Measurements from ENCODE around the gene MEP1B.
A peak's percentile ranks its signal among the peaks of the same experiment; 100 is the strongest.
"Not testable (repeated sequence)": the region's sequence is repeated elsewhere in the genome, so short reads cannot be mapped to it uniquely, and the experiment has no call there.

Gene MEP1B

DNA sequence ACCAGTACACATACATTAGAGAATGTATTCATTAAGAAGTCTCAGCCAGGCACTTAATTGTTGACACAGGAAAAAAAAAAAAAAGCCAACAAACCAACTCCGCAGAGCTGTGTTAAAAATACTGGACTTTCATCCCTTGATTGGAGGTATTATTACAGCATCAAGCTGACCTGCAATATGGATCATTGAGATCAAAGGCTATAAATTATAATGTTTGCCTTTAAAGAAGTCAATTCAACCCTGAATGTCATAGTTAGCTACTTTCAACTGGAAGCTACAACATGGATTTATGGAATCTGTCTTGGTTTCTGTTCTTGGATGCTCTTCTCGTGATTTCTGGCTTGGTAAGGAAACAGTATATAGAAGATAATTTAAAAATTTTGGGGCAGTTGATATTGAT is at the start of gene MEP1B:
Gene MEP1B (plus strand): TSS at position 250 of the 400 bp plus-strand sequence. CDS start 32 bp downstream, at position 282.
- DNase-seq = no peak

DNA sequence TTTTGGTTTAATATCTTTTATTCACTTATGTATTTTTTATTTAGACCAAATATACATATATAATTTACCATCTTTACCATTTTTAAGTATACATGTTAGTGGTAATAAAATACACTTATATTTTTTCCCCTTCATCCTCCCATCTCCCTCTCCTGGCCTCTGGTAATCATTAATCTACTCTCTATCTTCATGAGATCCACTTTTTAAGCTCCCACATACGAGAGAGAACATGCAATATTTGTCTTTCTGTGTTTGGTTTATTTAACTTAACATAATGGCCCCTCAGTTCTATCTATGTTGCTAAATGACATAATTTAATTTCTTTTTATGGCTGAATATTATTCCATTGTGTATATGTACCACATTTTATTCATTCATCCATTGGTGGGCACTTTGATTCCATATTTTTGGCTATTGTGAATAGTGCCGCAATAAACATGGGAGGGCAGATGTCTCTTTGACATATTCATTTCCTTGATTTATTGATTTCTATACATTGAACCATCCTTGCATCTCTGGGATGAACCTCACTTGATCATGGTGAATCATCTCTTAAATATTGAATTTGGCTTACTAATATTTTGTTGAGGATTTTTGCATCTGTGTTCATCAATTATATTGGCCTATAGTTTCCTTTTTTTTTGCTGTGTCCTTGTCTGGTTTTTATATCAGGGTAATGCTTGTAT is 41.5 kb upstream of the MEP1B start:
- DNase-seq = no peak

DNA sequence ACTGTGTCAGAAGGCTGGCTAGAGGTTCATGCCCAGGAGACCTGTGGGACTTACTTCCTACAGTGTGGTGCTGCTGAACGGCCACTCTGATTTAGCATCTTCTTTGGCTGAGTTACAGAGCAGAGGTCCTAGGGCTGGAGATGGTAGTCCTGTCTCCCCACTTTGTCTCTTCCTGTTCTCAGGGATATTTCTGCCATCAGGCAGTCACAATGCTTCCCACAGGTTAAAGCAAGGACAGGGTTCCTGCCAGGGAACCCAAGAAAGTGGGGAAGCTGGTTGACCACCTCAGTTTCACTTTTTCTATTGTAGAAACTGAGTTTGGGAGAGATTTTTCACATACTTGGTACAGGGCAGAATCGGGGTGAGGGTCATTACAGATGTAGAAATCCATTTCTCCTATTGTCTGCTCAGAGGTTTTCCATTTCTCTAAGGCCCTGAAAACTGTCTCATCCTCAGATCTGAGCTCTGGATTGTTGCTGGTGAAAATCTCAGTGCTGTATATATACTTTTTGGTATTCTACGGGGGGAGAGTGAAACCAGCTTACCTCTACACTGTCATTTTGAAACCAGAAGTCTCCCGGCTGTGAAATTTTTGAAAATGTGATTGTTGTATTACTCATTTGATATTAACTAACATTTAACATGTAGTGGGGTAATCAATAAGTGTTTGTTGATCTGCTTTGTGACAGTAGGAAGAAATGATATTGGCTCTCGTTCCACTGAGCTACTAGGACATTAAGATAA is 37.0 kb upstream of the MEP1B start:
- DNase-seq = no peak

GRCh38 chr18:32156855-32157254 is 33.0 kb upstream of the MEP1B start:
- DNase-seq = no peak

DNA sequence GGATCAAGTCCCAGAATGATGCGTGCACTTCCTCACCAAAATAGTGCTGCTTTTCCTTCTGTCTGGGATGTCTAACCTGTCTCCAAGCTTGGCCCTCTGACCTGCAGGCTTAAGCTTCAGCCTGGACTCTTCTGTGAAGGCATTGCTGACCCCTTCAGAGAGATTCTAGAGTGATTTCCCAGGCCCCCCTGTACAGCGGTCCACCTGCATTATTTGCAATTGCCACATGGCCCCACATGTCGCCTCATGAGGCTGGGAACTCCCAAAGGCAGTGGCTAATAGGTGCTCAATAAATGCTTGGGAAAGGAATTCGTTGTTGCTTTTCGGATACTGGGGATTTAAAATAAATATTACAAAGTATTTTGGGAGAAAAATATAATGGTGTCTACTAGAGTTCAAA is 32.3 kb upstream of the MEP1B start:
- no peak for DNase-seq

- DNase-seq = peak; percentile 68
These were observed 31.7 kb upstream of the MEP1B start for GRCh38 chr18:32158108-32158624.

DNA sequence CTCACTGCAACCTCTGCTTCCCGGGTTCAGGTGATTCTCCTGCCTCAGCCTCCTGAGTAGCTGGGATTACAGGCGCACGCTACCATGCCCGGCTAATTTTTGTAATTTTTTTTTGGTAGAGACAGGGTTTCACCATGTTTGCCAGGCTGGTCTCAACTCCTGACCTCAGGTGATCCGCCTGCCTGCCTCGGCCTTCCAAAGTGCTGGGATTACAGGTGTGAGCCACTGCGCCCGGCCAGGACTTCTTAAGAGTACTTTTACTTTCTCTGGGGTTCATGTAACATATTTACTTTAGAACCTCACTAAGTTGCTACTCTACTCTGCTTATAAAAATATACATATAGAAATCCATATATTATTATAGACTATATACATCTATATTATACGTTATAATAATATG is 31.2 kb upstream of the MEP1B start:
- DNase-seq = not testable (repeated sequence)

- no peak for DNase-seq
These were observed 29.3 kb upstream of the MEP1B start for GRCh38 chr18:32160547-32160946.

- no peak for DNase-seq
These were observed 21.7 kb upstream of the MEP1B start for GRCh38 chr18:32167980-32168730.

DNA sequence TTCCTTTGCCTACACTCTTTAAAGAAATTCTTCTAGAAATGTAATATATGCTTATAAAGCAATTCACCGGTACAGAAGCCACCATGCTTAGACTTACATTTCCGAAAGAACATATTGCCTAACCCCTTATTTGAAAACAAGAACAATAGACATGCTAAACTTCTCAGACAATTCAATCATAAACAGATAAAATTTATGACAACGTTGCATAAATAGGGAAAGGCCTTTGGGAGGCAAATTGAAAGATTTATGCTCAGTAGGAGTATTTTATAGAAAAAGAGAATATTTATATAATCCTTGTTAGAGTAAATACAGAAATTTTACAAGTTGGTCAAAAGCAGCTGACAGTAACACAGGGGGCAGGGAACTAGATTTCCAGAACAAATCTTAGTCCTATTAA is 16.2 kb upstream of the MEP1B start:
- DNase-seq = no peak

GRCh38 chr18:32174719-32175118 is 15.1 kb upstream of the MEP1B start:
- no peak for DNase-seq

DNA sequence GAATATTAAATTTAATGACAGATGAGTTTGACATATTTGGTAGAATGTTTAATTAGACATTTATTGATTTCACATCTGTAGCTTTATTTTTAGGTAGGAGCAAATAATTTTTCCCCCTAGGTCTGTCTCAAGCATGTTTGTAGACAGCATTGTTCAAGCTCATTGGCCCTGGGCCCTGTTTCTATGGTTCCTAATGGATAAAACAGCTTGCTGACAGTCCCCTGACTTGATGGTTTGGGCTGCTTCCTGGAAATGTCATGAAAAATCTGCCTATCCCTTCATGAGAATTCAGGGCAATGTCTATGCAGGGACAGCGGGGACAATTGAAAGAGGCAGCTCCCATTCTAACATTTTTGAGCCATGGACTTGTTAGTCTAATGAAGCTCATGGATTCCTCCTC is 14.6 kb upstream of the MEP1B start:
- no peak for DNase-seq

DNA sequence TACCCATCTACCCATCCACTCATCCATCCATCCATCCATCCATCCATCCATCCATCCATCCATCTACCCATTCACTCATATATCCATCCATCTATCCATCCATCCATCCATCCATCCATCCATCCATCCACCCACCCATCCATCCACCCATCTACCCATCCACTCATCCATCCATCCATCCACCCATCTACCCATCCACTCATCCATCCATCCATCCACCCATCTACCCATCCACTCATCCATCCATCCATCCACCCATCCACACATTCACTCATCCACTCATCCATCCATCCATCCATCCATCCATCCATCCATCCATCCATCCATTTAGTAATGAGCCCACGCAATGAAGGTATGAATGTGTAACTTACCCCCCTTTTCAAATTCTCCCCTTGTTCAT is 13.1 kb upstream of the MEP1B start:
- DNase-seq = not testable (repeated sequence)

DNA sequence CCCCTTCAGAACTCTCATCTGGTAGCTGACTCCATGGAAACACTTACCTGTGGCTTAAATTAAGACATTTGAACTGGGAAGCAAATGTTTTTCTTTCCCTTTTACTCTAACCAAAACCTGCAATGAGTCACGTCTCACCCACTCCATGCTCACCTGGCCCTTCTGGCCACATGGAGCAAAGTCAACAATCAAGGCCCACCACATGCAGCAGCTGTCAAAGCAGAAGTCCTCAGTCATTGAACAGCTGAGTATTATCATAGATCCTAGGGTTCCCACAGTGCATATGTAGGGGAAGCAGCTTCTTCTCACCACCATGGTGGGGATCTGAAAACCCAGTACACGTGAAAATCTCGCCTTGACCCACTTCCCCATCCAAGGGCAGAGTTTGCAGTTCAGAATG is 12.3 kb upstream of the MEP1B start:
- DNase-seq = no peak

- DNase-seq = no peak
These were observed 6.3 kb upstream of the MEP1B start for GRCh38 chr18:32183503-32183902.

GRCh38 chr18:32190209-32190608 is 370 bp downstream of the MEP1B start:
- DNase-seq = no peak

DNA sequence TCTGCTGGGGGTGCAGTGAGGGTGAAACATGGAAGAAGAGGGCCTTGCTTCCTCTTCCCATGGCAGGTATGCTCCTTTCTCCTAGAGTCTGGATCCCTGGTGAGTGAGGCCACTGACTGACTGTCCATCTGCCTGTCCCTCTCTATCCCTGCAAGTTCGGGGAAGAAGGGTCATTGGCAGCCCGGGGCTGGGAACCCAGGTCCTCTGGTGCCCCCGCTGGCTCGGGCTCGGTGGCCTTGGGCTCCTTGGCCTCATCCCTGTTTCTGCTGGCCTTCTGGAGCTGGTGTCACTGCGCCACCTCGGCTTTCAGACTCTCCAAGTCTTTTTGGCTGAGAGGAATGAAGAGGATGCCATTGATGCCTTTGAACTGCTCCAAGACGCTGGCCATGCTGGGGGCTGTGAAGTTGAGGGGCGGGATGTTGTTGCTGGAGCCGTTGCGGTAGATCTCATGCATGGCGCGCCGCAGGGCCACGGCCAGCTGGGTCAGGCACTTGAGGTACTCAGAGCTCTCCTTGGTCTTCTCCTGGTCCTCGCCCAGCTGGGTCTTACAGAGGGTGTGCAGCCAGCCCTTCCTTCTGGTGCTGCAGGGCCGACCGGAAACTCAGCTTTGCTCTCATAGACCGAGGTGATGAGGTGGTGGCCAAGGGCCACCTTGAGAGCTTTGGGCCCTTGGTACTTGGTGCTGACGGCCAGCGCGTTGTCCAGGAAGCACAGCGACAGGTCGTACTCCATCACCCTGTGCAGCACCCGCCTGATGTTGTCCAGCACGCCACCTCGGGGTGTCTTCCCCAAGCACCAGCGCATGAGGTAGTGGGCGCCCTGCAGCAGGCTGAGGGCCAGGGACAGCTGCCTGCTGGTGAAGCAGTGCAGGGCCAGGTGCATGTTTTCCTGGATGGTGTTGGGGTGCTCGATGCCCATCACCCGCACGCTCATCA is 6.3 kb downstream of the MEP1B start:
- DNase-seq = no peak

DNA sequence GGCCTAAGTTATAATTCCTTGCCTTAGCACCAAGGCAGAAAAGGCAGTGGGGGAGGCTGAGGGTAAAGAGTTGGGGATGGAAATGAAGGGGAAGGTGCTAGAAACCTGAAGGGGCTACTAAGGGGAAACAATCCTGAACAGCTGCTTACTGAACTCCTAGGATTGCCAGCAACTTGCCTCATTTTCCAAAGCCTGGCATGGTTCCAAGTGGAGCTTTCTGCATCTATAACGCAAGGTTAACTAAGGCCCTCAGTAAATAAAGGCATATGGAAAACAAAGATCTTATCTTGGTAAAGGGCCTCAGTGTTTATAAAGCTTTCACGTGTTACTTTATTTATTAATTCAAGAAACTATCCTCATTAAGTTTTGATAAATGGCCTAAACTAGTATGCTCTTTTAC is 10.9 kb downstream of the MEP1B start:
- DNase-seq = no peak

GRCh38 chr18:32201948-32202672 is 12.3 kb downstream of the MEP1B start:
- DNase-seq = no peak

GRCh38 chr18:32208023-32208422 is 18.2 kb downstream of the MEP1B start:
- no peak for DNase-seq

DNA sequence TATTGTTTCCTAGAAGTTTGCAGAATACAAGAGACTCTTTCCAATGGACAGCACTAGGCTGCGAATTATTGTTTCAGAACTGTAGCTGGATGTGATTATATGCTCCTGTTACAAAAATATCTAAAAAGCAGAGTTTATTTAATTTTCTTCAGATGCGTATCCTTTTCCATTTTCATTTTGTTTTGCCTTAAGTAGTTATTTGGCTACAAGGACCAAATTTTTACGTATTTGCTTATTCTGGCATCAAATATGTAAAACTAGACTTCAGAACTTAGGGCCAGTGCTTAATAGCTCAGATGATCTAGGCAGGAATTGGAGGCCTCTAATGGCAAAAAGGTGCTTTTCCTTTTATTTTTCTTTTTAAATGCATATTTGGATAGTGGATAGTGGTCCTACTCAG is 18.7 kb downstream of the MEP1B start:
- DNase-seq = no peak

All from activated T-cell treated with anti-CD3 and anti-CD28 coated beads, Interleukin-2, amount 50 U/mL, for 1 hour (primary cell).